Caco-2 (cell line): ENCODE results near the gene DIPK2A. TPM values are rescaled to one million over a fixed set of nuclear protein-coding genes. Genes with fewer than 3 reads are reported as not detected.

Experiments used
- BruUV-seq: library from RNA; stranded (reverse); fragments of 400-500 nt; replicated peaks from 2 replicates; lab custom pipeline; 2021; lab: Mats Ljungman, UMichigan
- CTCF ChIA-PET: fragments of 300-600 bp; sonication (Branson Sonifier 250); formaldehyde crosslinking; loops from one replicate; lab custom pipeline; 2022; ENCODE audit warnings: antibody characterized with exemption; lab: Charles Lee
- POLR2A ChIA-PET: fragments of 300-600 bp; sonication (Branson Sonifier 250); formaldehyde crosslinking; loops from one replicate; lab custom pipeline; 2022; ENCODE audit warnings: antibody characterized with exemption; lab: Charles Lee
- DNase-seq, 2 experiments: peaks; one replicate each; pipeline versions ENCODE4 v3.0.0 to v3.0.0-alpha.2; 2020 to 2022
- H3K27me3 ChIP-seq: replicated peaks from 2 replicates; pipeline ENCODE4 v1.6.0; 2011; ENCODE audit warnings: low read length; ENCODE audit not compliant: control insufficient read depth, insufficient read depth
- H3K36me3 ChIP-seq: 2 replicates; pipeline ENCODE4 v1.5.1; 2011; ENCODE audit warnings: low read length; ENCODE audit not compliant: control insufficient read depth, insufficient read depth
- H3K4me1 ChIP-seq: fragments of 250-450 bp; sonication (Bioruptor Pico); 2 replicates; pipeline ENCODE4 v1.5.1; 2020; ENCODE audit warnings: mild to moderate bottlenecking
- H3K4me3 ChIP-seq: 2 replicates; pipeline ENCODE4 v1.5.1; 2011; ENCODE audit warnings: low read depth, mild to moderate bottlenecking, control low read depth, low read length
- H3K9me3 ChIP-seq: fragments of 250-450 bp; sonication (Bioruptor Pico); 2 replicates; pipeline ENCODE4 v1.5.1; 2020; ENCODE audit warnings: mild to moderate bottlenecking, moderate library complexity
- H3K27ac Mint-ChIP-seq: one replicate; pipeline ENCODE4 v1.8.0; 2022; ENCODE audit warnings: mixed read lengths; ENCODE audit not compliant: unreplicated experiment
- H3K27me3 Mint-ChIP-seq: one replicate; pipeline ENCODE4 v1.8.0; 2022; ENCODE audit warnings: mixed read lengths; ENCODE audit not compliant: insufficient read depth, unreplicated experiment
- H3K36me3 Mint-ChIP-seq: one replicate; pipeline ENCODE4 v1.8.0; 2022; ENCODE audit warnings: mild to moderate bottlenecking, mixed read lengths; ENCODE audit not compliant: insufficient read depth, unreplicated experiment
- H3K4me1 Mint-ChIP-seq: one replicate; pipeline ENCODE4 v1.8.0; 2022; ENCODE audit warnings: low read depth, mixed read lengths; ENCODE audit not compliant: unreplicated experiment
- H3K4me3 Mint-ChIP-seq: one replicate; pipeline ENCODE4 v1.8.0; 2022; ENCODE audit warnings: mild to moderate bottlenecking, moderate library complexity, mixed read lengths; ENCODE audit not compliant: unreplicated experiment
- H3K9me3 Mint-ChIP-seq: one replicate; pipeline ENCODE4 v1.8.0; 2022; ENCODE audit warnings: mixed read lengths; ENCODE audit not compliant: unreplicated experiment
- CTCF ChIP-seq, 2 experiments: fragments of 200-600 bp in 1 of 2; IDR thresholded peaks; 1 replicate in 1 of 2; 2 replicates in 1 of 2; pipeline versions ENCODE4 v1.5.1 to v1.8.0; 2011 to 2022; ENCODE audit warnings: antibody characterized with exemption in 1 of 2, control low read depth in 1 of 2, inconsistent platforms in 1 of 2, low read depth in 1 of 2, low read length in 1 of 2, mild to moderate bottlenecking in 1 of 2, moderate library complexity in 1 of 2; ENCODE audit not compliant: insufficient read depth in 1 of 2, severe bottlenecking in 1 of 2, unreplicated experiment in 1 of 2
- intact Hi-C: fragments of 100-400 bp; cut with micrococcal nuclease; formaldehyde crosslinking; loops from one replicate; pipeline ENCODE4 v1.10.0; 2022; ENCODE audit not compliant: unreplicated experiment
- total RNA-seq: library from RNA; stranded (reverse); gene quantifications from 2 replicates; pipeline ENCODE4 v1.2.3, GENCODE V29; 2022

Gene DIPK2A
- total RNA-seq, 1 experiment from 2014 or later, result 29.0 TPM

- BruUV-seq, result no TSS peak
Measured at GRCh38 chr3:143989461-143989860, 17.8 kb downstream of the DIPK2A start.

GRCh38 chr3:143991713-143992112 is 20.1 kb downstream of the DIPK2A start:
- TF ChIP-seq CTCF (IDR thresholded peaks at IDR 0.05; ENCODE audit: insufficient read depth in 1 of 2, low read depth in 1 of 2, low read length in 1 of 2, severe bottlenecking in 1 of 2, unreplicated experiment in 1 of 2), result no peak
- no peaks in the 10 kb centered on the region; the same call in 1 of the 2 replicates for H3K36me3 ChIP-seq
- Mint-ChIP-seq H3K4me1 (peaks cover 11% of the 10 kb centered on the region), H3K27me3 (no peaks in the 10 kb centered on the region), H3K9me3 (peaks cover 10% of the 10 kb centered on the region), H3K27ac (no peak overlapping the region), H3K4me3 (no peak overlapping the region), H3K36me3 (peaks cover 38% of the 10 kb centered on the region)
- no TSS peak for BruUV-seq
- no peaks in the 10 kb centered on the region for H3K9me3 ChIP-seq
- no peak for DNase-seq
- H3K4me3 ChIP-seq, result no peak overlapping the region
- CTCF ChIA-PET, result no interaction called here
- H3K4me1 ChIP-seq, result peaks cover 15% of the 10 kb centered on the region; the same call in 1 of the 2 replicates
- POLR2A ChIA-PET, result no interaction called here
- H3K27me3 ChIP-seq, result no peaks in the 10 kb centered on the region
- intact Hi-C loops, result no loop called here

More at GRCh38 chr3:143989461-143989860, 17.8 kb downstream of the DIPK2A start:
- Mint-ChIP-seq H3K4me3 (no peak overlapping the region), H3K9me3 (peaks cover 10% of the 10 kb centered on the region), H3K27me3 (no peaks in the 10 kb centered on the region), H3K4me1 (peaks cover 11% of the 10 kb centered on the region), H3K36me3 (peaks cover 31% of the 10 kb centered on the region), H3K27ac (no peak overlapping the region)
- intact Hi-C loops, result no loop called here
- Histone ChIP-seq H3K4me1 (peaks cover 15% of the 10 kb centered on the region; the same call in 1 of the 2 replicates), H3K4me3 (no peak overlapping the region), H3K9me3 (no peaks in the 10 kb centered on the region), H3K36me3 (no peaks in the 10 kb centered on the region; the same call in 1 of the 2 replicates), H3K27me3 (no peaks in the 10 kb centered on the region)
- CTCF ChIA-PET, result no interaction called here
- POLR2A ChIA-PET, result no interaction called here
- DNase-seq, result no peak
- TF ChIP-seq CTCF (IDR thresholded peaks at IDR 0.05; ENCODE audit: insufficient read depth in 1 of 2, low read depth in 1 of 2, low read length in 1 of 2, severe bottlenecking in 1 of 2, unreplicated experiment in 1 of 2), result no peak

- no peaks in the 10 kb centered on the region for H3K4me1 ChIP-seq
- DNase-seq, result no peak
- Mint-ChIP-seq H3K27me3 (no peaks in the 10 kb centered on the region), H3K4me1 (no peaks in the 10 kb centered on the region), H3K36me3 (peaks cover 31% of the 10 kb centered on the region), H3K4me3 (no peak overlapping the region), H3K9me3 (no peaks in the 10 kb centered on the region), H3K27ac (no peak overlapping the region)
- H3K27me3 ChIP-seq, result no peaks in the 10 kb centered on the region
- POLR2A ChIA-PET, result no interaction called here
- no peaks in the 10 kb centered on the region; the same call in 1 of the 2 replicates for H3K36me3 ChIP-seq
- no peak overlapping the region for H3K4me3 ChIP-seq
- BruUV-seq, result no TSS peak
- no peak for TF ChIP-seq CTCF (IDR thresholded peaks at IDR 0.05; ENCODE audit: insufficient read depth in 1 of 2, low read depth in 1 of 2, low read length in 1 of 2, severe bottlenecking in 1 of 2, unreplicated experiment in 1 of 2)
- CTCF ChIA-PET, result no interaction called here
- H3K9me3 ChIP-seq, result no peaks in the 10 kb centered on the region
- intact Hi-C loops, result no loop called here
Measured at GRCh38 chr3:143998266-143998665, 26.6 kb downstream of the DIPK2A start.
